Esophagus squamous epithelium (tissue), 4 donors: ENCODE results near the gene RPL32.

Experiments
- POLR2A ChIP-seq, 4 donors: fragments of 450-650 bp; IDR thresholded peaks; one replicate each; pipeline ENCODE4 v1.6.1; 2017; ENCODE audit warnings: antibody characterized with exemption in 4 of 4, mild to moderate bottlenecking in 4 of 4, moderate library complexity in 3 of 4
- TF ChIP-seq, protein P1 (sequence below), 6 experiments: fragments of 450-650 bp in 4 of 6; fragments of 200-600 bp in 2 of 6; sonication (generic) in 2 of 6; IDR thresholded peaks; one replicate each; pipeline ENCODE4 v1.5.1; 2016 to 2019; ENCODE audit warnings: antibody characterized with exemption in 6 of 6, mild to moderate bottlenecking in 4 of 6, moderate library complexity in 4 of 6

- TF ChIP-seq POLR2A (IDR thresholded peaks at IDR 0.05), result no peak
- TF ChIP-seq, protein P1, sequence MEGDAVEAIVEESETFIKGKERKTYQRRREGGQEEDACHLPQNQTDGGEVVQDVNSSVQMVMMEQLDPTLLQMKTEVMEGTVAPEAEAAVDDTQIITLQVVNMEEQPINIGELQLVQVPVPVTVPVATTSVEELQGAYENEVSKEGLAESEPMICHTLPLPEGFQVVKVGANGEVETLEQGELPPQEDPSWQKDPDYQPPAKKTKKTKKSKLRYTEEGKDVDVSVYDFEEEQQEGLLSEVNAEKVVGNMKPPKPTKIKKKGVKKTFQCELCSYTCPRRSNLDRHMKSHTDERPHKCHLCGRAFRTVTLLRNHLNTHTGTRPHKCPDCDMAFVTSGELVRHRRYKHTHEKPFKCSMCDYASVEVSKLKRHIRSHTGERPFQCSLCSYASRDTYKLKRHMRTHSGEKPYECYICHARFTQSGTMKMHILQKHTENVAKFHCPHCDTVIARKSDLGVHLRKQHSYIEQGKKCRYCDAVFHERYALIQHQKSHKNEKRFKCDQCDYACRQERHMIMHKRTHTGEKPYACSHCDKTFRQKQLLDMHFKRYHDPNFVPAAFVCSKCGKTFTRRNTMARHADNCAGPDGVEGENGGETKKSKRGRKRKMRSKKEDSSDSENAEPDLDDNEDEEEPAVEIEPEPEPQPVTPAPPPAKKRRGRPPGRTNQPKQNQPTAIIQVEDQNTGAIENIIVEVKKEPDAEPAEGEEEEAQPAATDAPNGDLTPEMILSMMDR (IDR thresholded peaks at IDR 0.05), result peak; percentile 66 to 92 (median 84)
Measured at GRCh38 chr3:12868039-12869034, 27.0 kb upstream of the RPL32 start.
